HL-60/S4 treated with phorbol 12-myristate 13-acetate at 8.2 ng/mL for 4 days and 3 days (cell line): ENCODE results near the gene DNAH10.

ENCODE experiments used
- in situ Hi-C: fragments of 300-500 bp; cut with MboI; formaldehyde crosslinking; loops from 2 replicates; pipeline ENCODE4 v1.15.0; 2022; ENCODE audit warnings: low sequenced_read_pairs

DNAH10 gene

GRCh38 chr12:123743002-123743401, 19.1 kb upstream of the DNAH10 start:
- in situ Hi-C loops, result no loop called here

GRCh38 chr12:123744836-123745235, 17.3 kb upstream of the DNAH10 start:
- in situ Hi-C loops, result no loop called here

GRCh38 chr12:123747309-123747708, 14.8 kb upstream of the DNAH10 start:
- in situ Hi-C loops, result no loop called here

- in situ Hi-C loops, result no loop called here
These were observed 13.9 kb upstream of the DNAH10 start for GRCh38 chr12:123748161-123748560.

GRCh38 chr12:123748661-123749060, 13.4 kb upstream of the DNAH10 start:
- in situ Hi-C loops, result no loop called here

GRCh38 chr12:123749355-123749754, 12.7 kb upstream of the DNAH10 start:
- in situ Hi-C loops, result no loop called here

GRCh38 chr12:123750159-123750656, 11.9 kb upstream of the DNAH10 start:
- in situ Hi-C loops, result no loop called here

GRCh38 chr12:123752046-123752445, 10.1 kb upstream of the DNAH10 start:
- in situ Hi-C loops, result no loop called here

GRCh38 chr12:123754041-123754772, 7.9 kb upstream of the DNAH10 start:
- in situ Hi-C loops, result no loop called here

GRCh38 chr12:123757561-123757960, 4.5 kb upstream of the DNAH10 start:
- in situ Hi-C loops, result no loop called here

GRCh38 chr12:123760267-123760938, 1.7 kb upstream of the DNAH10 start:
- in situ Hi-C loops, result no loop called here

- in situ Hi-C loops, result no loop called here
These were observed 583 bp downstream of the DNAH10 start for GRCh38 chr12:123762715-123763052.

GRCh38 chr12:123763093-123763492, 992 bp downstream of the DNAH10 start:
- in situ Hi-C loops, result no loop called here

- in situ Hi-C loops, result no loop called here
These were observed 2.0 kb downstream of the DNAH10 start for GRCh38 chr12:123764109-123764508.

GRCh38 chr12:123765504-123766035, 3.5 kb downstream of the DNAH10 start:
- in situ Hi-C loops, result no loop called here

- in situ Hi-C loops, result no loop called here
These were observed 5.5 kb downstream of the DNAH10 start for GRCh38 chr12:123767613-123768012.

GRCh38 chr12:123771261-123771660, 9.2 kb downstream of the DNAH10 start:
- in situ Hi-C loops, result no loop called here

GRCh38 chr12:123772074-123772473, 10.0 kb downstream of the DNAH10 start:
- in situ Hi-C loops, result no loop called here

- in situ Hi-C loops, result no loop called here
These were observed 11.3 kb downstream of the DNAH10 start for GRCh38 chr12:123773375-123773774.

GRCh38 chr12:123779551-123779950, 17.4 kb downstream of the DNAH10 start:
- in situ Hi-C loops, result no loop called here

GRCh38 chr12:123782997-123783792, 21.1 kb downstream of the DNAH10 start:
- in situ Hi-C loops, result no loop called here
